ENCODE data around the gene C5orf15. TPM values are rescaled to one million over a fixed set of nuclear protein-coding genes. Genes with fewer than 3 reads are reported as not detected.

C5orf15 gene
- total RNA-seq, 1 donor from 2014 or later: 58.5 TPM

DNA sequence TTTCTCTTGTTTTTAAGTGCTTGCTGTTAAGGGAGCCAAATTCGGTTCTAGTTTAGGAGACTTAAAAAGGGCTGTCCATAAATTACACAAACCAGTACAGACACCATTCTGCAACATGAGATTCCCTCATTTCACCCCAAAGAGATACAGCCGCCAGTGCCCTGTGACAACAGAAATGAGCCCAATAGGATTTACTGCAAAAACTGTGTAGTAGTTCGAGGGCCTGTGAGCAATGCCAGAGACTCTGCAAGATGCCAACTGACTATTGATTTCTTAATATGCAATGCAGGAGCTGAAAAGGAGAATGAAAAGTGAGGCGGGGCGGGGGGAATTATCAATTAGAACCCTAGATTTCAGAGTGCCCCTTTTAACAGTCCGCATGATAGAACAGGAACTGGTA lies 5.7 kb upstream of the C5orf15 start:
- Mint-ChIP-seq H3K9me3 (ENCODE audit: low read depth) (no peaks in the 10 kb centered on the region), H3K4me1 (ENCODE audit: low read depth) (peaks cover 9% of the 10 kb centered on the region), H3K36me3 (ENCODE audit: insufficient read depth) (peaks cover 7% of the 10 kb centered on the region), H3K4me3 (ENCODE audit: low read depth) (no peak overlapping the region), H3K27me3 (no peaks in the 10 kb centered on the region), H3K27ac (no peak overlapping the region)
- no peak for DNase-seq (ENCODE audit: low spot score, unreplicated experiment)
- TF ChIP-seq, protein P1, sequence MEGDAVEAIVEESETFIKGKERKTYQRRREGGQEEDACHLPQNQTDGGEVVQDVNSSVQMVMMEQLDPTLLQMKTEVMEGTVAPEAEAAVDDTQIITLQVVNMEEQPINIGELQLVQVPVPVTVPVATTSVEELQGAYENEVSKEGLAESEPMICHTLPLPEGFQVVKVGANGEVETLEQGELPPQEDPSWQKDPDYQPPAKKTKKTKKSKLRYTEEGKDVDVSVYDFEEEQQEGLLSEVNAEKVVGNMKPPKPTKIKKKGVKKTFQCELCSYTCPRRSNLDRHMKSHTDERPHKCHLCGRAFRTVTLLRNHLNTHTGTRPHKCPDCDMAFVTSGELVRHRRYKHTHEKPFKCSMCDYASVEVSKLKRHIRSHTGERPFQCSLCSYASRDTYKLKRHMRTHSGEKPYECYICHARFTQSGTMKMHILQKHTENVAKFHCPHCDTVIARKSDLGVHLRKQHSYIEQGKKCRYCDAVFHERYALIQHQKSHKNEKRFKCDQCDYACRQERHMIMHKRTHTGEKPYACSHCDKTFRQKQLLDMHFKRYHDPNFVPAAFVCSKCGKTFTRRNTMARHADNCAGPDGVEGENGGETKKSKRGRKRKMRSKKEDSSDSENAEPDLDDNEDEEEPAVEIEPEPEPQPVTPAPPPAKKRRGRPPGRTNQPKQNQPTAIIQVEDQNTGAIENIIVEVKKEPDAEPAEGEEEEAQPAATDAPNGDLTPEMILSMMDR (IDR thresholded peaks at IDR 0.05; ENCODE audit: unreplicated experiment): no peak

DNA sequence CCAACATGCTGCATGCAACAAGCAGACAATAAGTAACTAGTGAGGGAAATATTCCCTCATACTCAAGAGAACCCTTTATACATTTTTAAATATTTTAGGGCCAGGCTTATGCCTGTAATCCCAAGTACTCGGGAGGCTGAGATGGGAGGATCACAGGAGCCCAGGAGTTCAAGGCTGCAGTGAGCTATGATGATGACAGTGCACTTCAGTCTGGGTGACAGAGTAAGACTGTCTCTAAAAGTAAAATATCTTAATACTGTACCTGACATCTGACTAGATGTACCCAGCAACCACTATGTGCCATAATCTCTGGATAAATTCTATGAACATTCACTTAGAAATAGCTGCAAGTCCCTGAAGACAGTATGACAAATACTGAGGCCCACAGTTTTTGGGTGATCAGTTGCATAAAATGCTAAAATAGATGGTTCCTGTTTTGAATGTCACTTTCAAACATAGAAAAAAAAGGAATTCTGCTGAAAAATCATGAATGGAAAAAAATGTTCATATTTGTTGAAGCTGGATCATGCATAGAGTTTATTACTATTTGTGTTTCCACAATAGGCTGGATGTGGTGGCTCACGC lies 2.0 kb upstream of the C5orf15 start:
- Mint-ChIP-seq H3K27me3 (no peaks in the 10 kb centered on the region), H3K4me1 (ENCODE audit: low read depth) (peaks cover 25% of the 10 kb centered on the region), H3K9me3 (ENCODE audit: low read depth) (no peaks in the 10 kb centered on the region), H3K4me3 (ENCODE audit: low read depth) (peak overlapping the region; percentile 98), H3K27ac (peak overlapping the region; percentile 85), H3K36me3 (ENCODE audit: insufficient read depth) (peaks cover 3% of the 10 kb centered on the region)
- TF ChIP-seq, protein P1 (IDR thresholded peaks at IDR 0.05; ENCODE audit: unreplicated experiment): no peak
- no peak for DNase-seq (ENCODE audit: low spot score, unreplicated experiment)

DNA sequence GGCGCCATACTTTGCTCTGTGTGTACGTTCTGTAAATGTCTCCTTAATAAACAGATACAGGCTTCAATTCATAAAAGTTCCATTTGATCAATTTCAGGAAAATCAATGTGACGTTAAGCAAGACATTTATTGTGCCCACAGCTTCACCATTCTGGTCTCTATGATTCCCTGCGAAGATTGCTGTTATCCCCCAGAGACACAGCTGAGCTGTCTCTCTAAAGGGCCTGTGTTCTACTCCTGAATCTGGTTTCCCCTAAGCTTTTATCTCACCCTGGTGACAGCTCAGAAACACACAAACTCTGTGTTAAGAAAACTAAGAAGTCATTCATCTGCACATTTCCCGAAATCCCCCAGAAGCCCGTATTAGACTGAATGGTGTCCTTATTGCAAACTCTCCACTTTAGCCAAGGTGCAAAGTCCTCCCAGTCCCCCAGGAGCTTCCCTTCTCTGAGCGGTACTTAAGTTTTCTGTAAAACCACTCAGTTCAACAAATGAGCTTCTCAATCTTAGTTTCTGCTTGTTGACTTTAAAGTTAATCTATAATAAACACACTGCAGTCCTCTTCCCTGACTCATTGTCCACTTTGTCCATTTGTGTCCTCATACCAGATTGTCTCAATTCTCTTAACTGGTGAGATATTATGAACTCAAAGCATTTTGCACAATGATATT lies 1.4 kb upstream of the C5orf15 start:
- no peaks in the 10 kb centered on the region for H3K27me3 Mint-ChIP-seq
- peak overlapping the region; percentile 85 for H3K27ac Mint-ChIP-seq
- peaks cover 3% of the 10 kb centered on the region for H3K36me3 Mint-ChIP-seq (ENCODE audit: insufficient read depth)
- no peaks in the 10 kb centered on the region for H3K9me3 Mint-ChIP-seq (ENCODE audit: low read depth)
- TF ChIP-seq, protein P1 (IDR thresholded peaks at IDR 0.05; ENCODE audit: unreplicated experiment): no peak
- peak overlapping the region; percentile 98 for H3K4me3 Mint-ChIP-seq (ENCODE audit: low read depth)
- no peak for DNase-seq (ENCODE audit: low spot score, unreplicated experiment)
- H3K4me1 Mint-ChIP-seq (ENCODE audit: low read depth): peaks cover 25% of the 10 kb centered on the region

DNA sequence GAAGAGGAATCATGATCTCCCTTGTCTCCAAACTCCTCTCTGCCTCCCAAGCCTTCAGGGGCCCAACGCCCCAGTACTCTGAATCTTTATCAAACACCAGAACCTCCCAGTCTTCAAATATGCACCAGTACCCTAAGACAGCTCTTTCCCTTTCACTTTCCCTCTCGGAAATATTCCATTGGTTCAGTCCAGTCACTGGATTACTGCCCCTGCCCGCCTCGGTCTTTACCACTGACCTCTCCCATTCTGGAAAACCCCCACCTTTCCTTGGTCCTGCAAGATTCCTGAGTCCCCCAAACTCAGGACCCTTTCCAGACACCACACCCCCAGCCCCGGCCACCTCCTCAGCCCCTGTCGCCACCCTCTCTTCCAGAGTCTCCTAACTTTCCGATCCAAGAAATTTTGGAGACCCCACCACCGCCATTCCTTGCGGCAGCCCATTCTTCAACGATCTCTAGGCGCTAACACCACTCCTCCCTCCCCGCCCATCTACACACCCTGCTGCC lies 674 bp downstream of the C5orf15 start:
- H3K4me3 Mint-ChIP-seq (ENCODE audit: low read depth): peak overlapping the region; percentile 98
- H3K4me1 Mint-ChIP-seq (ENCODE audit: low read depth): peaks cover 25% of the 10 kb centered on the region
- H3K27ac Mint-ChIP-seq: peak overlapping the region; percentile 97
- TF ChIP-seq, protein P1 (IDR thresholded peaks at IDR 0.05; ENCODE audit: unreplicated experiment): no peak
- H3K36me3 Mint-ChIP-seq (ENCODE audit: insufficient read depth): no peaks in the 10 kb centered on the region
- DNase-seq (ENCODE audit: low spot score, unreplicated experiment): no peak
- H3K9me3 Mint-ChIP-seq (ENCODE audit: low read depth): no peaks in the 10 kb centered on the region
- no peaks in the 10 kb centered on the region for H3K27me3 Mint-ChIP-seq

DNA sequence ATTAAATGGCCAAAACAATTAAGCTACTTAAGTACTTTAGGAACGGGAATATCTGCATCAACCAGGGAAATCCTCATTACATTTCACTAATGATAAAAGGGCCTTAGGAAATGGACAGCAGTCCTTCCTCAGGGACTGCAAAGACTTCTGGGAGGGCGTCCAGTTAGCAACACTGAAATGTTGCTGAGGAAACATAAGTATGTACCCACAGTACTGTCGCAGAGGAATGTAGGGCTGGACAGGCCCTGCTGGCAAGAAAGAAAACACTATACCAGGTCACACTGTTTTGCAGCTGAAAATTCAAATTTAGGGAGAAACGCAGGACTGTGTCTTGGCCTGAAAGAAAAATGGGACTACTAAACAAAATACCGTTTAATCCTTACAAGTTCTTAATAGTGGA lies 1.3 kb downstream of the C5orf15 start:
- H3K27me3 Mint-ChIP-seq: no peaks in the 10 kb centered on the region
- TF ChIP-seq, protein P1 (IDR thresholded peaks at IDR 0.05; ENCODE audit: unreplicated experiment): no peak
- H3K36me3 Mint-ChIP-seq (ENCODE audit: insufficient read depth): no peaks in the 10 kb centered on the region
- H3K4me1 Mint-ChIP-seq (ENCODE audit: low read depth): peaks cover 25% of the 10 kb centered on the region
- peak overlapping the region; percentile 33 for H3K27ac Mint-ChIP-seq
- H3K4me3 Mint-ChIP-seq (ENCODE audit: low read depth): peak overlapping the region; percentile 98
- no peak for DNase-seq (ENCODE audit: low spot score, unreplicated experiment)
- H3K9me3 Mint-ChIP-seq (ENCODE audit: low read depth): no peaks in the 10 kb centered on the region
